Prostate gland (tissue), 2 donors: Measurements from ENCODE around the gene PTX4. TPM values are rescaled to one million over a fixed set of nuclear protein-coding genes. Genes with fewer than 3 reads are reported as not detected.
A peak's percentile ranks its signal among the peaks of the same experiment; 100 is the strongest.

ENCODE experiments used
- DNase-seq: peaks from one replicate; pipeline ENCODE4 v3.0.0-alpha.2; 2019; ENCODE audit warnings: low spot score
- H3K27ac ChIP-seq, 2 donors: fragments of 200-600 bp; sonication (generic); 2 replicates each; pipeline ENCODE4 v1.5.1; 2017 to 2019
- H3K27me3 ChIP-seq: fragments of 200-600 bp; sonication (generic); replicated peaks from 2 replicates; pipeline ENCODE4 v1.5.1; 2019; ENCODE audit not compliant: insufficient read depth
- H3K36me3 ChIP-seq, 2 donors: fragments of 200-600 bp; sonication (generic); 1 replicate in 1 of 2; 2 replicates in 1 of 2; pipeline versions ENCODE4 v1.5.1 to v1.8.1; 2017 to 2019
- H3K4me1 ChIP-seq: fragments of 200-600 bp; sonication (generic); replicated peaks from 2 replicates; pipeline ENCODE4 v1.5.1; 2019
- H3K4me3 ChIP-seq, 2 donors: fragments of 200-600 bp; sonication (generic); 2 replicates each; pipeline ENCODE4 v1.5.1; 2017 to 2019
- H3K9me3 ChIP-seq: fragments of 200-600 bp; sonication (generic); 2 replicates; pipeline ENCODE4 v1.5.1; 2017
- CTCF ChIP-seq, 4 experiments: fragments of 200-600 bp in 2 of 4; fragments of 450-650 bp in 2 of 4; sonication (generic) in 2 of 4; IDR thresholded peaks; 1 replicate in 3 of 4; 2 replicates in 1 of 4; pipeline ENCODE4 v1.5.1; 2016 to 2019; ENCODE audit warnings: antibody characterized with exemption in 4 of 4, mild to moderate bottlenecking in 2 of 4, moderate library complexity in 2 of 4
- POLR2A ChIP-seq: fragments of 450-650 bp; IDR thresholded peaks from one replicate; pipeline ENCODE4 v1.6.1; 2016; ENCODE audit warnings: antibody characterized with exemption, mild to moderate bottlenecking
- POLR2AphosphoS5 ChIP-seq: sonication (generic); formaldehyde crosslinking; IDR thresholded peaks from one replicate; pipeline ENCODE4 v1.6.1; 2017; ENCODE audit warnings: antibody characterized with exemption
- WGBS: methylation state at CpG from one replicate; pipeline ENCODE4 v1.1.5; 2018; 5-methylcytosine and 5-hydroxymethylcytosine counted together
- intact Hi-C: fragments of 100-400 bp; cut with DNase I; formaldehyde crosslinking; loops from one replicate; pipeline ENCODE4 v1.14.2; 2022
- total RNA-seq, 2 donors: library from RNA; depleted of rRNA; stranded (reverse); fragments of >200 nt; gene quantifications; one replicate each; pipeline ENCODE4 v1.1.0, GENCODE V29; 2016

PTX4 gene
- total RNA-seq, 2 donors from 2014 or later, result 2.2 TPM; not detected in 1

GRCh38 chr16:1475552-1476114 is 13.1 kb downstream of the PTX4 start:
- Histone ChIP-seq H3K4me3 (peak overlapping the region; percentile 90 to 99), H3K27ac (peak overlapping the region; percentile 81 to 86), H3K36me3 (no peaks in the 10 kb centered on the region), H3K9me3 (no peaks in the 10 kb centered on the region), H3K4me1 (peaks cover 7% of the 10 kb centered on the region), H3K27me3 (no peaks in the 10 kb centered on the region)
- 56% methylated on average over 15 of the region's 15 CpGs for WGBS
- DNase-seq, result no peak
- TF ChIP-seq POLR2A (no peak), POLR2AphosphoS5 (no peak), CTCF (IDR thresholded peaks at IDR 0.05) (no peak)
- intact Hi-C loops, result loop anchor here (5.0 kb wide), 1 partner anchor 137 kb away; the partner anchor contains the start of genes CRAMP1 and IFT140

GRCh38 chr16:1474796-1475551 is 13.8 kb downstream of the PTX4 start, which contains the start of gene CLCN7:
Gene CLCN7, minus strand, starts transcription at chr16:1475028. Its CDS starts 54 bp downstream, at chr16:1474974.
- Histone ChIP-seq H3K4me3 (peak within 1 kb of the TSS; percentile 90 to 99), H3K36me3 (no peaks in the 10 kb centered on the region), H3K27ac (peak within 1 kb of the TSS; percentile 81 to 86), H3K27me3 (no peaks in the 10 kb centered on the region), H3K9me3 (no peaks in the 10 kb centered on the region), H3K4me1 (peaks cover 7% of the 10 kb centered on the region)
- TF ChIP-seq POLR2AphosphoS5 (peak; percentile 92), POLR2A (peak; percentile 78), CTCF (IDR thresholded peaks at IDR 0.05) (peak in 1 of 4 experiments; percentile 7)
- WGBS, result 3% methylated on average over 61 of the region's 99 CpGs
- DNase-seq, result peak; percentile 90
- intact Hi-C loops, result loop anchor here (5.0 kb wide), 1 partner anchor 137 kb away; the partner anchor contains the start of genes CRAMP1 and IFT140

DNA sequence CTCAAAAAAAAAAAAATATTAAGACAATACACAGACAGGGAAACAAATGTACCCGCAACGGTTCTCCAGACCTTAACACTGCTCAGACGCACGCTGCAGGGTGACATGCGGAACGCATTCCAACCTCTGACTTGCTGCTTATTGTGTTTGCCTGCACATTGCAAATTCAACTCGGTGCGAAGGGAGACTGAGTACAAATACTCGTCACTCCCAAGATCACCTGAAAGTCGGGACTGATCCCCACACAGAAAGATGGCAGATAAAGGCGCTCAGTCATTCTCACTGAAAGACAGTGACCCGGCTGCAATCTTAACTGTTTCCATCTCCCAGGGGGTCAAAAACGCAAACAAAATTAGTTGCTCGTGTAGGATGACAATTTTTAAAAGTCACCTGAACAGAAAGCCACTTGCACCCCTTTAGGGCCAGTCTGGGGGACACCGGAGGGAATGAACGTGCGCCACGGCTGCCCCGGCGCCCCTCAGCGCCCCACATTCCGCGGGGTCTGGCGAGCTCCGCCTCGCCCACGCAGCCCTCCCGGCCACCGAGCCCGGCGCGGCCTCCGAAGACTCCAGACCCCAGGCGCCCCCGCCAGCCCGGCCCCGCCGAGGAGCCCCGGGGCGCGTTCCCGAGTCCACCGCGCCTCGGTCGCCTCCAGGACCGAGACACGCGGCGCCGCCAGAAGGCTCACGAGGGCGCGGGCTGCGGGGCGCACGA is 14.5 kb downstream of the PTX4 start:
- no peaks in the 10 kb centered on the region for H3K9me3 ChIP-seq
- 10% methylated on average over 39 of the region's 57 CpGs for WGBS
- TF ChIP-seq POLR2AphosphoS5 (no peak), POLR2A (no peak), CTCF (IDR thresholded peaks at IDR 0.05) (no peak)
- intact Hi-C loops, result no loop called here
- peak overlapping the region in 1 of 2 donors; percentile 81 for H3K27ac ChIP-seq
- no peak for DNase-seq
- peaks cover 7% of the 10 kb centered on the region for H3K4me1 ChIP-seq
- H3K27me3 ChIP-seq, result no peaks in the 10 kb centered on the region
- no peaks in the 10 kb centered on the region for H3K36me3 ChIP-seq
- peak overlapping the region; percentile 90 to 99 for H3K4me3 ChIP-seq

DNA sequence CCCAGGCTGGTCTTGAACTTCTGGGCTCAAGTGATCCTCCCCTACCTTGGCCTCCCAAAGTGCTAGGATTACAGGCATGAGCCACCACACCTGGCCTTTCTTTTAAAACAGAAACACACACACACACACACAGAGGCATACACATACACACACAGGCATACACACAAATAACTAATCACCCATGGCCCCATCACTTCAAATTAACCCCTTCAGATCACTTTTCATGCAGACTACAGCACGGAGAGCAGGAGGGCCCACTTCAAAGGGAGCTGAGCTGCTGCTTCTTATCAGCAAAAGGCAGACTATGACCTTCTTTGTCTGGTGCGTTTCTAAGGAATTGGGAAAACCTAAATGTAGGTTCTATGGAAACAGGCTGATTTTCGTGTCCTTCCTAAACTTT is 15.8 kb downstream of the PTX4 start:
- DNase-seq, result no peak
- Histone ChIP-seq H3K27me3 (no peaks in the 10 kb centered on the region), H3K4me1 (peaks cover 7% of the 10 kb centered on the region), H3K36me3 (no peaks in the 10 kb centered on the region), H3K9me3 (no peaks in the 10 kb centered on the region), H3K4me3 (no peak overlapping the region), H3K27ac (no peak overlapping the region)
- TF ChIP-seq POLR2A (no peak), CTCF (IDR thresholded peaks at IDR 0.05) (no peak), POLR2AphosphoS5 (no peak)
- intact Hi-C loops, result no loop called here
- WGBS, result 83% methylated on average over 3 of the region's 3 CpGs
